HG03469 (cell line): Measurements from ENCODE around the gene NFIA.

Source experiments
- ATAC-seq: cut with Tn5 transposase; IDR thresholded peaks from one replicate; pipeline ENCODE4 v1.9.1; 2021; ENCODE audit warnings: mild to moderate bottlenecking, moderate library complexity, moderate number of reproducible peaks; ENCODE audit not compliant: unreplicated experiment

The NFIA gene

DNA sequence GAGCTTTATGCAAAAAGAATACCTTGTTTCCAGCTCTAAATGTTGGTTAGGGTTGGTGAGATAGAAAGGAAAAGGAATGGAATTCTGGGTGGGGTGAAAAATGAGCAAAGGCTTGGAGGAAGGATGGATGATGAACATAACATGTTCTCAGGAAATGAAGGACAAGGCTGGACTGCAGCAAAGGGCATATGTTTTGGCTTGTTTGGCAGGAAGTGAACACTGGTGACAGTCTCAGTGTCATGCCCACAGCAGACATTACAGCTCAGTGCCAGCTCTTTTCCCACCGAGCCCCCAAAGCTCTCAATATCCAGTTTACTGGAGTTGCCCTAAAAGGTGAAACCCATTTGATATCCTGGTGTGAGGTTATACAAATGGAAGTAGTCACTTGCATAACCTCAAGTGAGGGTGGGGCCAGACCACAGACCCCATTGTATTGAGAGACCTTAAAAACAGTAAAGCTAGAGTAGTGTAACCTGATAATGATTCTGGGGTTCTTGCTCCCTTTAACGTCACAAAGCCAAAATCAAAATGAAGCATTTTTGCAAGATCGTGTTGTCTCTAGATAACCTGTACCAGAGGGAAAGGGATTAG, 270.6 kb downstream of the NFIA start:
- no peak for ATAC-seq

DNA sequence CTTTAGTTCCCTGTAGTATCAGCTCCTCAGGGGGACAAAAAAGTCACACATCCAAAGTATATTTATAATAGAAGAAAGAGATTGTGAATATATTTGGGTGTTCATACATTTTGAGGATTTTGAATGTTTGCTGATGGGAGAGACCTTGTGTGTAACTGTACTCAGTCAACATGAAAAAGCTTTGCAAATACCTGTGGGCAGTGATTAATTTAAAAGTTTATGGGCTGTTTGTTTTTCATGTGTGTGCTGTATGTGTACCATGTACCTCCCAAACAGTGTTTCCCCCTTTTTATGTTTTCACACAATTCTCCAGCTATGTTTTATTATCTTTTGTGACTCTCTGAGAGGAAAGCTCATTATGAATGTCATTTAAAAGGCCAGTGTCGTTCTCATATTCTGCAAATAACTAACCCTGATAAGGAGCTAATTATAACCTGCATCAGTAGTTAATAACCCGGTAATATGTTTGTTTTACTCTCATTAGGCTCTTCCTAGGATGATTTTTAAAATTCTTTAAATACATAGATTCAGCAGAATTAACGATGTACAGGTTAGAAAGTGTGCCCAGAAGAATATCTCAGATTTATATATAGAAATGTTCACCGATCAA, 271.5 kb downstream of the NFIA start:
- no peak for ATAC-seq

DNA sequence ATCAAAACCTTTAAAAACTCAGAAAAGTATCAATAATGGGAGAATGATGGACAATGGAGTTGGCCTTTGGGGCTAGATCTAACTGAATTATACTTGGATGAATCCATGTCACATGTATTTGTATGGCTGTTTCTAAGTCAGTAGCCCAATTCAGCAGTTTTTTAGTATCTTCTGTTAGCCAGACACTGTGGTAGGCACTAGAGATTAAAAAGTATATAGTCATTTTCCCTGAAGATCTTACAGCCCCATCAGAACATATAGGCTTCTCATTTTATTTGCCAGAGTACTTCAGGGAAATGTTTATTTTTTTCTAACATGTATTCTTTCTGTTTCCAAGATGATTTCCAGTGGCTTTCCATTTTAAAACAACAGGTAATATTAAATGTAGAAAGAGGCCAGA, 273.7 kb downstream of the NFIA start:
- ATAC-seq = no peak

DNA sequence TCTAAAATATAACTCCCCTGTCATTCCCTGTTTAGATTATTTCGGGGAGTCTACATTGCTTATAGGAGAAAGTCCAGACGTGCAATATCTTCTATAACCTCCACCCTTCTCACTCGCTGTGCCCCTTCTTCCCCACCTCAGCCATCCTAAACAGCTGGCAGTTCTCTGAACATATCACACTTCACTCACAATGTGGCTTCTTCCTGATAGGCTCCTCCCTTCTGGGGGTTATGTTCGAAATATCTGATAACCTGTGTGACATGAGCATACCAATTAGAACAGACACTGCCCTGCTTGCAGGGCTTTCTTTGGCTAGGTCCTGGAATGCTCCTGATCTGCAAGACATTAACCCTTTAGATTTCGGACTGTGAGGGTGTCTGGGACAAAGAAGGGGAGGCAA, 274.6 kb downstream of the NFIA start:
- no peak for ATAC-seq

DNA sequence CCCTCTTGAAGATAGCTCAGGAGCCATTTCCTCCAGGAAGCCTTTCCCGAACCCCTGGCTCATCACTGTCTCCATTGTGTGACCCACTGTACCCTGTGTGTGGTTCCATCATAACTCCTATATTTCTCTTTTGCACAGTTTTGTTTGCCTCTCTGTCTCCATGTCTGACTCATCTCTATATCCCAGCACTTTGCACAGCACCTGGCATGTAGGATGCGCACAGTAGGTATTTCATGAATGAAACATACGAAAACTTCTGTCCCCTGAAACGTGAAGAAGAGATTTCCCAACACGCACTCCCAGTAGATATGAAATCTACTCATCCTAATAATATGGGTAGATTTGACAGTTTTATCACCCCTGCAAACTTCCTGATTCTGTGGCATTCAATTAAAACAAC, 275.2 kb downstream of the NFIA start:
- ATAC-seq = no peak

DNA sequence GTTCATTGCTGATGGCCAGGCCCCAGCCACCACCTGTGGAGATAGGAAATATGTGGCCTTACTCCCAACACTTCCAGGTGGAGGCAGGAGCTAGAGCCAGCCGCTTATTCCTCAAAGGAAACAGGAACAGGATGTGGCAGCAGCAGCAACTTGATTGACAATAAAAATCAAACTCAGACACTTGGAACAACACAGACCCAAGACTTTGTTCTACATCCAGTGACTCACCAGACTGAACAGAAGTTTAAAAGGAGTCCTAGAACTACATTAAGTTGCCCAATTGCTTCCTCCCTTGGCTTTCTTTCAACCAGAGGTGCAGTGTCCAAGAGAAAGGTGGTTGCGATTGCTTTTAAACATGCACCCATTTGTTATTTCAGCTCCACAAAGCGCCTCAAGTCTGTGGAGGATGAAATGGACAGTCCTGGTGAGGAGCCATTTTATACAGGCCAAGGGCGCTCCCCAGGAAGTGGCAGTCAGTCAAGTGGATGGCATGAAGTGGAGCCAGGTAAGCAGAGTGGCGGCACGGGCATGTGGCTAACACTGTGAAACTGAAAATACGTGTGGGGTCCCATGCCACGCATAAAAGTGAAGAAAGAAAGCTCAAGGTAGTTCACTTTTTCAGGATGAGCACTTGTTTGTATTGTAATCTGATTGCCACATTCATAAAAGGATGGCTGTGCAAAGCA, 276.6 kb downstream of the NFIA start:
- no peak for ATAC-seq

DNA sequence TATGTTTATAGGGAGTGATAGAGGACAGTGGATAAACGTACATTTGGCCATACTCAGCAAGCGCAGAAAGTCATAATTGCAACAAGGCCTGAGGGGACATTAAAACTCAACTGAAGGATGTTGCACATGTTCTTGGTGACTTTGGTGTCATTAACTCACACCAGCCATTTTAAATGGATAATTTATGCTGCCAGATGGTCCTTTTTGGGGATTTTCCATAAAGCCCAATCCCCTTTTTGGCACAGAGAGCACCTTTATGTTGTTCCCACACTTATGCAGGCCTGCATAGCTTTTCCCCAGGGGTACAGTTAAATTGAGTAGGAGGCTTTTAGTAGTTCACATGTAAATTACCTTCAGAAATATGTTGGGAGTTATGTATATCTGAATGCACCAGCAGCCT, 279.6 kb downstream of the NFIA start:
- ATAC-seq = no peak

DNA sequence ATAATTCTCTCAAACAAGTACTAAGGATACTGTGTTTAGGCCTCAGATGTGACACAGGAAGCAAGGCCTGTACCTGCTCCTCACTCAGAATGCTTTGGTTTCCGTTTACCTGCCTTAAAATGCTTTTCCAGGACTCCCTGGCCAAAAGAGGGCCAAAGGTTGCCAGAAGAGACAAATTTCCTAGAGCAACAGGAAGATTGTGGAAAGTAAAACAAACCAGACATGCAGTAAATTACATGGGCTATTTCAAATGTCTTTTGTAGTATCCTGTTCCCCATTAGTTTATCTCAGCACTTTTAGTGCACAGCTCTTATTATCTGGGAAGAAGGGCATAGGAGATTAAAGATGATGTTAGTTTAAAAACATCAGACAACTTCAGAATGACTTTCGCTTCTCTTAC, 280.0 kb downstream of the NFIA start:
- ATAC-seq = no peak

DNA sequence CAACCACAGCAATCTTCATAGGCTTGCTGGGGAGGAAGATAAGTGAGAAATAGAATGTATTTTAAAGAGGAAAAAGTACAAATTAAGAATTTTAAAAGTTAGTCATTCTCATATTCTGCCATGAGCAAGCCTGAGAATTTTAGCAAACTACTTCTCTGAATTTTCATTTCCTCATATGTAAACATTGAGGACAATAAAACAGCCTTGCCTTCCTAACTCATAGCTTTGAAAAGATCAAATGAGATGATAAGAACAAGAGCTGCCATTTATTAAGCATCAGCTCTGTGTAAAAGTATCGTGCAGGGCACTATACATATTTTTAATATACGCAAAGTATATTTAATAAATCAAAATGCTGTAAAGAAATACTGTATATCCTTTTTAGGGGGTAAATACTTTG, 286.0 kb downstream of the NFIA start:
- no peak for ATAC-seq

DNA sequence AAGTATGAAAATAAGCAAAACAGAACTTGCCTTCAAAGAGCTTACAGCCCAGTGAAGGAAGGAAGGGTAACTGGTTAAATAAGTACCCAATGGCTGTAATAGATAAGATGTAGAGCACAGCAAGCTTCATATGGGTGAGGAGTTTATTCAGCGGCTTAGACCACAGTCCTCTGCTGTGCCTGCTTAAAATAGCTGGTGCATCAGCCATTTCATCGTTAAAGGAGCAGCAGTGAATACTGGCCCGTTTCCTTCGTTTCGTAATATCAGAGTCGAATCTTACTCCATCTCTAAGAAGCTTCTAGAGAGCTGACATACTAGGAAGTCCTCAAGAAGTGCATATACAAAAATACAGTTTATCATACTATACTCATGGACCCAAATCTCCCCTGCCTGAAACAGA, 286.5 kb downstream of the NFIA start:
- no peak for ATAC-seq

DNA sequence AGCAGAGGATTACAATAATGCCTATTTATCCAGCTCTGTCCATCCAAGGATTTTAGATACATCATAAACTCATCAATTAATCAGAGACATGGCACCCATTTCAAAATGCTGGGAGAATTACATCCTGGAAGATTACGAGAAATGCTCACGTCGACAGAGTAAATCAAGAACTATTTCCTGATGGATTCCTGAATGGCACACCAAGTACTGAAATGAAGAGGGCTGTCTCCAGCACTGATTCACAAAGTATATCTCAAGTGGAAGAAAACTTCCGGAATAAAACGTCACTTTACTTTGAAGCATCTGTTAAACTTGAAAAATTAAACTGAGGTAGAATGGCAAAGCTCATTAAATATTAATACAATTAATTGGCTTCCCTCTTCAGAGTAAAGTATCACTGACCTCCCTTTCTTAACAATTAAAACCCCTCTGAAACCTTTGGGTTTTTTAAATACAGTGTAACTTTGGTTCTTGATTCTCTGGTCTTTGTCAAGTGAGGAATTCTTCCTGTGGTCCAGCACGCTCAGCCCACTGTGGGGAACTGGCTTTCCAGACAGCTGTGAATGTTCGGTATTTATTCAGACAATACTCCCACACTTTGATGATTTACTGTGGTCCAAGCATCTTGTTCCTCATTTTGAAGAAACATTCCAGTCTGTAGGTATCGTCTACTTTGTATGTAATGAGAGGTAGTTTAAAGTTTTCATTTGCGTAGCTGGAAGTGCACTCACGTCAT, 288.0 kb downstream of the NFIA start:
- ATAC-seq = no peak

DNA sequence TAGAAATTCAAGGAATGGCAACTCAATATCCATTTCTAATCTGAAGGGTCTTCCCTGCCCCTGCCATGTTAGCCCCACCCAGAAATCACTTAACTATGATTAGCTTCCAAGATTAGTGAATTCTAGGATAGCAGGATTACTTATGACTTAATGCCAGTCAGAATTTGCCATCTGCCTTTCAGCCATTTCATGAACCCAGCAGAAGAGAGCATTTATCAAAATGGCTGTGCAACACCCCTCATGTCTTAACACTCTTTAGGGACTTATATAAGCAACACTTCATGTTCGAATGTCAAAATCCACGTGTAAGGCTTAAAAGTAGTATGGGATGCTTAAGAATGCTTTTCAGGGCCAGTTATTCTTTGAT, 288.5 kb downstream of the NFIA start:
- ATAC-seq = no peak

DNA sequence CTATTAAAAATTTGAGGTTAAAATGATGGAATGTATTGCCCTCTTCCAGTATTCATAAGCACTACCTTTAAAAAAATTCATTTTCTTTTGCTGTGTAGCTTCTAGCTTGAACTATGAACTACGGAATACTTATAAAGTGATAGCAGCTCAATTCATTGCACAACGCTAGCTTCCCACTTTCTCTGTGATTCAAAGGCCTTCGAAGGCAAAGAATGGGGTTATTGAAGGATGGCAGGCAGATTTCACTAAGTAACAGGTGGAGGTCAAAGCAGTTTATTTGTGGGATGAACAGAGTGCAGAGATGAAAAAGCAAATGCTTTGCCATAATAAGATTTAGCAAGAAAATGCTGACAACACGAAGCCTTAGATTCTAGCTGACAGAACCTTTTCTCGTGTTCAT, 290.6 kb downstream of the NFIA start:
- no peak for ATAC-seq

DNA sequence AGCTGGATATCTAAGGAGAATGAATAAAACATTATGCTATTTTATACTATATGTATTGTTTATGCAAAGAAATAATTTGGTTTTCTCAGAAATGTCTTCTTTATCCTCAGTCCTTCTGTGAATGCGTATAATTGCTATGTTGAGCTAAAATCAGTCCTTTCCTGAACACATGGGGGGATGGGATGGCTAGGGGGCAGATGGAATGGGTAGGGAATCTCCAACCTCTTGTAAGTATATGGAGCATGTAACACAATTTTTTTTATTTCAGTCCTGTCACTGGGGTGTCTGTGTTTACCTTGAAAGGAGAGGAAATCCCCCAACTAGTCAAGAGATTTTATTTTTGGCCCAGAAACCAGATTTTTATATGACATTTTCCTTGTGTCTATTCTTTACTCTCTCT, 291.8 kb downstream of the NFIA start:
- ATAC-seq = no peak

DNA sequence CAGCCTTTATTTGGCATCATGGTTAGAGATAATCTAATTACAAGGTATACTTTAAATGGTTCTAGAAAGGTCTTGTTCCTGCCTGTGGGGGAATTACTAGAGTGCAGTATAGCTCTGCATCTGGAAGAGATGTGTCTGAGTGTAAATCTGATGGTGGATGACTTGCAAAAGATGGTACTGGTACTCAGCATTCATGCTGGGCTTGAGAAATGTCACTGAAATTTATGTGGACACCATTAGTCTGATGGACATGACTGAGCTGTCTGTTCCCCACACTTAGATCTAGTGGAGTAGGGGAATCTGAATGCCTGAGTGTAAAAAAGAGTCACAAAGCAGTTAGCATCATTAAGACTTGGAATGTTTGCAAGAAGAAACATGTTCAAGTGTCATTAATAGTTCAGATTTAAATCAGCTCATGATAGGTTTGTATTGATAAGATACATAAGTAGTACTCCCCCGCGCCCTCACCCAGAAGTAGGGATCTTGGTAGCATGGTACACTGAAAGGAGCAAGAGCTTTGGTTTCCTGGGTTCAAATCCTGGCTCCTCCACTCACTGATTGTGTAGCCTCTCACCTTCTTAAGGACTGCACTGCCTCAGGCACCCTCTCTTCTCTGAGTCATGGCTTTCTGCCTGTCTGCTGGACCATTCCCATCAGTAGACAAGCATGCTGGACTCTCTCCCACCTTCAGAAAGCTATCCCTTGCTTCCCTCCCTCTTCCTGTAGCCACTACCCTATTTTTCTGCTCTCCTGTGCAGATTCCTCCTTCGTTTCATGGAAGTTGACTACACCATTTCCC, 292.9 kb downstream of the NFIA start:
- ATAC-seq = no peak

DNA sequence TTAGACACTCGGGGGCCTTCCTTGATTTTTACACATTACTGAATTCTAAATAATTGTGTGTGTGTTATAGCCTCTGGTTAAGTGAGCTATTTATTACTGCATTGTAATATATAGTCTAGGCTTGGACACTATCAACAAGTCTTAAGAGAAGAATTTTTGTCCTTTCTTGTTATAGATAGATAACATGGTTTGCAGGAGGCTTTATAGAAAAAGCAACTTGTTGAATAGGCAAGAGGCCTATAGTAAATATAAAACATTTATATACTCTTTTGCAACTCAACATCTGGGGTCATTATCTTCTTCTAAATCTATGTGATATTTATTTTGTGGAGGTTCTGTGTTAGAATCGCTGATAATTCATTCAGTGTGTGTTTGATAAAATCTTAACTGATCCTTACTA, 293.8 kb downstream of the NFIA start:
- no peak for ATAC-seq

DNA sequence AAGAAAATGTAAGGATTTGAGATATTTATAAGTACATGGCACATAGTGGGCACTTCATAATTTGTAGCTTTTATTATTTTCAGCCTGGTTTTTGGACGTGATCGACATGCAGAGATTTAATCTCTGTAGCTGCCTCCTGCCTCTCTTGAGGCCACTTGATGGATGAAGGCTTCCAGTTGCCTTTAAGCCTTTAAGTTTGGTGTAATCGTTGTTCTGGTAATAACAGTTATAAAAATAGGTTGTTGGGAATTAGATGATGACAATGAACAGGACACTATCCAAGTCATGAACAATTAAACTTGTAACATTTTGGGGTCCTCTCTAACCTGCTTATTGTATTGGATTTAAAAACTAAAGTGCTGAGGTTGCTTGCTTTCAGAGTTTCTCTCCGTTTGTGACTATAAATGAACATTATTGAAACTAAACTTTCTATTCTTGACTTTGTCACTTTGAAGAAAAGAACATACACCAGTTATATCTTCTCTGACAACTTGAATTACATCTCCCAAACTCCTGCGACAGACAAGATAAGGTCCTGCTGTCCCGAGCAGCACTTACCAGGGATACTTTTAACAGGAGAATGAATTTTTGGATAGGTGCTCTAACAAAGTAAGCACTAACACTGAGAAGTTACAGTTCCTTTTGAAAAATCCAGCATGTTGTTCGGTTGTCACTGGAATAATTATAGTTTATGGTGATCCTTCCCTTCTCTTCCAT, 295.0 kb downstream of the NFIA start:
- no peak for ATAC-seq

DNA sequence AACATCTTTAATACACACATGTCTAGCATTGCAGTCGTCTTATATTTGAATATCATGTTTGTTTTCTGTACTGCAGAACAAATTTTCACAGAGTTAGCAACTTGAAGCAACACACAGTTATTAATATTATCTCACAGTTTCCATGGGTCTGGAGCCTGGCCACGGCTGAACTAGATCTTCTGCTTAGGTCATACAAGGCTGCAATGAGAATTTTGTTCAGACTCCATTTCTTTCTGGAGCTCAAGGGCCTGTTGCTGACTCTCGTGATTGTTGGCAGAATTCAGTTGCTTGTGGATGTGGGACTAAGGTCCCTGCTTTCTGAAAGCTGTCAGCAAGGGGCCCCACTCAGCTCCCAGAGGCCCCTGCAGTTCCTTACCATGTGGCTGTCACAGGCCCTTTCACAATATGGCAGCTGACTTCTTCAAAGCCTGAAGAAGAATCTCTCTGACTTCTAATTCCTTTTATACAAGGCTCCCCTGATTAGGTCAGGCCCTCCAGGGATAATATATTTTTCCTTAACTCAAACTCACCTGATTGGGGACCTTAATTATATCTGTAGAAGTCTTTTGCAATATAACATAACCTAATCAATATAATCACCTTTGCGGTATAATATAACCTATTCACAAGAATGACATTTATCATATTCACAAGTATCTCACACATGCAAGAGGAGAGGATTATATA, 296.3 kb downstream of the NFIA start:
- ATAC-seq = no peak

DNA sequence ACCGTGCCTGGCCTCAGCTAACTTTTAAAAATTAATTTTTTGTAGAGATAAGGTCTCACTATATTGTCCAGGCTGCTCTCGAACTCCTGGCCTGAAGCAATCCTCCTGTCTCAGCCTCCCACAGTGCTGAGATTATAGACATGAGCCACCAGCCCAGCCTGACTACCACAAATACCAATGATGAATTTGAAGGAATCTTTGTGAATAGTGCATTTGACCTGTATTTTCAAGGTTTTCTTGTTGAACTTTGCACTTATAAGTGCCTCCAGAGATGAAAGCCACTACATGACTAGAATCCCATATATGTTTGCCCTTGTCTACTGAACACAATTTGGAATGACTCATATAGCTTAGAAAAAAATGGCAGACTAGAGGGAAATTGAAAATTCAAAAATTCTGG, 297.3 kb downstream of the NFIA start:
- ATAC-seq = no peak

DNA sequence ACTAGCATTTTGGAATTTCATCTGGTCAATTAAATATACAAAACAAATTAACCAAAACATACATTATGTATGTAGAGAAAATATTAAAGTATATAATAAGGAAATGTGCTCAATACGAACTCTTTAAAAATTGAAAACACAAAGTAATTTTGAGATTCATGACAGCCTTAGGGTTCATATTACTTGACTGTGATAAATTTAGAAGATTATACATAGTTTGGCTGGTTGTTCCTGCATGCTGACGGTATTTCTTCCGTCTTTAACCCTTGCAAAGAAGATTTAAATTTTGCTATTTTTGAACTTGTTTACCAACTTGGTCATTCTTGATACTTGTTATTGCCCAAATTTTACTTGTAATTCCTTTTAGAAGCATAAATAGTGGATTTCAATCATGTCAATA, 298.2 kb downstream of the NFIA start:
- no peak for ATAC-seq
